SHP77 treated with DMSO at 0.1 percent for 48 hours (cell line): ENCODE results near the gene TYR.
"Not testable (repeated sequence)": the region's sequence is repeated elsewhere in the genome, so short reads cannot be mapped to it uniquely, and the experiment has no call there.

Experiments used
- DNase-seq: peaks from one replicate; lab custom pipeline; 2025; lab: John Stamatoyannopoulos, UW

TYR gene

DNA sequence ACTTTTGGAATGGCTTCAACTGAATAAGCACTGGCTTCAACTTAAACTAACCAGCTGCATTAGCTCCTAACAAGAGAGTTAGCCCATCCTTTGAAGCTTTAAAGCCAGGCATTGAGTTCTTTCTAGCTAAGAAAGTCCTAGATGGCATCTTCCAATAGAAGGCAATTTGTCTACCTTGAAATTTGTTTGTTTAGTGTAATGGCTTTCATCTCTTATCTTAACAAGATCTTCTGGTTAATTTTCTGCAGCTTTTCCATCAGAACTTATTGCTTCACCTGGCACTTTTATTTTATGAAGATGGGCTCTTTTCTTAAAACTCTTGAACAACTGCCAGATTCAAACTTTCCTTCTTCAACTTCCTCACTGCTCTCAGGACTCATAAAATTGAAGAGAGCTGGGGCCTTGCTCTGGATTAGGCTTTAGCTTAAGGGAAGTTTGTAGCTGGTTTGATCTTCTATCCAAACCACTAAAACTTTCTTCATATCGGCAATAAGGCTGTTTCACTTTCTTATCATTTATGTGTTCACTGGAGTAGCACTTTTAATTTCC, 94.9 kb downstream of the TYR start:
- not testable (repeated sequence) for DNase-seq

GRCh38 chr11:89273220-89273619, 95.5 kb downstream of the TYR start:
- not testable (repeated sequence) for DNase-seq

- no peak for DNase-seq
Observed at GRCh38 chr11:89275966-89276365, 98.3 kb downstream of the TYR start.

GRCh38 chr11:89279176-89279575, 101.5 kb downstream of the TYR start:
- no peak for DNase-seq

DNA sequence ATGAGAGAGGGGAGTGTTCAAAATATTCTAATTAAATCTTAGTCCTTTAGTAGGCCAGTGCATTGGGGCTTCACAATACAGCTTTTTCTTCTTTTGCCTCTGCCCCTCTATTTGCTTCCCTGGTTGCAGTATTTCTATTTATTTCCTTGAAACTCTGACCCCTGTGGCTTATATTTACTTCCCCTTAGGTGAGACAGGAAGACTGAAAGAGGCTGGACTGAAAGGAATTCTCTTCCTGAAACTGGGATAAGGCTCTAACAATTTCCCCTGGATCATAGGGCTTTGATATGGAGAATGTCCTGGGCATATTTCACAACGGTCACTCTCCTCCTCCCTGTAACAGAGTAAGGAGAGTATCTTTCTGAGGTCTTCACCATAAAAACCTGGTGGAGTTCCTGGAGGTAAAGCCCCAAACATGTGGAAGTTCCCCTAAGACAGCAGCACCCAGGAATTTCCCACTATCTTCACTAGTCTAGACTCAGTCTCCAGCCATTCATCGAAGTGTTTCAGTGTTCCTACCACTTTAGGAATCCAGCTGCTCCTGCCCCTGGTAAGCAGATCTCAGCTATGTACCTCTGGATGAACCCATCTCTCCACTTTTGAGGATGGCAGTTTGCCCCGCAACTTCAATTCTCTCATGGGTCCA, 103.5 kb downstream of the TYR start:
- DNase-seq = not testable (repeated sequence)

- DNase-seq = not testable (repeated sequence)
Observed at GRCh38 chr11:89286601-89287000, 108.9 kb downstream of the TYR start.

DNA sequence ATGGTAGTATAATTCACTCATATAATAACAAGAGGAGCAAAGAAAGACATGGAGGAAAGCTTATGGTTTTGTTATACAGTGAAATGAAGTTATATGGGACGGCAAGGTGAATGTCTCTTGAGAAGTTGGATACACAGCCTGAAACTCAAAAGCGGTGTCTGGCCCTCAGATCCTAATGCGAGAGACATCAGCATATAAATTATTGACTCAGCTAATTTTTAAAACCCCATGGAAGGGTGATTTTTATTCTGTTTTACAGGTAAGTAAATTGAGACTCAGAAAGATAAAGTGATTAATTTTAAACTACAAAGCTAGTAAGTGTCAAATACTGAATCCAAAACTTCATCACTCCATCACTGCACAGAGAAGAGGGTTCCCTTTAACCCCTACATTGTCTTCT, 110.3 kb downstream of the TYR start:
- DNase-seq = not testable (repeated sequence)

DNA sequence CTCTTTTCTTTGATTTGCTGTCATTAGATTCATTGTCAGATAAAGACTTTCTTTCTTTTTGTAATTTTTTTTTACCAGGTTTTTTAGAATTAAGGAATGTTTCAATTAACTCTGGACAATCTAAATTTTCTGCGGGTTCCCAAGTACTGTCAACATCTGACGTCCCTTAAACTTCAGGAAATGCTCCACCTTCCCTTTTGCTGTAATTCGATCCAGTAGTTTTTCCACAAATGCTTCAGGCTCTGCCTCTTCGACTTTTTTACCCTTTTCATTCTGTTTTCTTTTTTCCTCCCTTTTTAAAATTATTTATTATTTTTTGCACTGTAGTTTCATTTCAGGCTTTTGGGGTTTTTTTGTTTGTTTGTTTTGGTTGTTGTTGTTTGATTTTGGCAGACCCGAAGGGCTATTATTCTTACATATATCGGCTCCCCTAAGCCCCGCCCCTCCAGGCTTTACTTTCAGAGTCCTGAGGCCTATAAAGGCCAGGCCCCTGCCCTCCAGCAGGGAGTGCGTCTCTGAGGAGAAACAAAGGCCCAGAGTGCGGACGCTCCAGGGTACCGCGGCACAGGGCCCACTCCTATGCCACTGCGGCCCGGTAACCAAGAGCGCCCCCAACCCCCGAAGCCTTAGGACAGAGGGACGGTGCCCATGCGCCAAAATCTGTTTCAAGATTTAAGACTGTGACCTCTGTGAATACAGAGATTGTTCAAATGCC, 116.4 kb downstream of the TYR start:
- DNase-seq = no peak

DNA sequence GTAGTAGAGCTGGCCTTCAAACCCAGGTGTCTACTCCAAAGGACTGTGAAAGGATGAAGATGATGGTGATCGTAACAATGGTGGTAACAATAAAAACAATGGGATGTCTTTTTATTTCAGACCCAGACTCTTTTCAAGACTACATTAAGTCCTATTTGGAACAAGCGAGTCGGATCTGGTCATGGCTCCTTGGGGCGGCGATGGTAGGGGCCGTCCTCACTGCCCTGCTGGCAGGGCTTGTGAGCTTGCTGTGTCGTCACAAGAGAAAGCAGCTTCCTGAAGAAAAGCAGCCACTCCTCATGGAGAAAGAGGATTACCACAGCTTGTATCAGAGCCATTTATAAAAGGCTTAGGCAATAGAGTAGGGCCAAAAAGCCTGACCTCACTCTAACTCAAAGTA, 117.3 kb downstream of the TYR start:
- not testable (repeated sequence) for DNase-seq

DNA sequence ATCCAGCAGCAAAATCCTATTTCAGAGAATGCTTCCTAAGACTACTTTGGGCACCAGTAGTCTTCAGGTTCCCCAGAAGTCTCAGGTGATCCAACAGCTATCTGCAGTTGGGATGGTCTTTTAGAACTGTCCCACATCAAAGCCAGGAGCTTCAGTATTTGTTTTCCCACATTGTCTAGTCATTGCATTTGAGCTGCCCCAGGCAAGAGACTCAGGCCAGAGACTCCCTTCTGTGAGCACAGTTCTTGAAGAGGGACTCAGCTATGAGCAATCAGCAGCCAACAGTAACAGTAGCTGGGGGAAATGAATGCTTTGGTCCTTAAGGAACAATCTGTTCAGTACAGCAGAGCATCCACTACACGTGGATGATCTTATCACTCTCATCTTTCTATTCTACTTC, 125.4 kb downstream of the TYR start:
- not testable (repeated sequence) for DNase-seq

DNA sequence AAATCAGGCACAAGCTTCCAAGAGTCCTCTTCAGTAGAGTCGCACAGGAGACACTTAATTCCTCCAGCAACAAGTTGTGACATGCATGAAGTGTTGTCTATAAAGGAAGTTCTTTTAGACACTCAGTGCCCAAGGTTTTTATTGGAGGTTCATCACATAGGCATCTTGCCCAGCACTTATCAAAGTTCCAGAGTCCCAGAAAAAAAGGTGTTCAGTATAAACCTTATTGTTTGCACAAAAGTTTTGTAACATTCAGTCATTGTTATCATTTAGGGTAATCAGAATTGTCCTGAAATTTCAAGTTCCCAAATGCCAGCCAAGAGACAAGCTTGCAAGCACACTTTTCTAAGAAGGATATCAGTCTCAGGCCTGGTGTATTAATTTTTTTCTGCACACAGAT, 130.6 kb downstream of the TYR start:
- not testable (repeated sequence) for DNase-seq

- DNase-seq = not testable (repeated sequence)
Observed at GRCh38 chr11:89309321-89309985, 131.8 kb downstream of the TYR start.

DNA sequence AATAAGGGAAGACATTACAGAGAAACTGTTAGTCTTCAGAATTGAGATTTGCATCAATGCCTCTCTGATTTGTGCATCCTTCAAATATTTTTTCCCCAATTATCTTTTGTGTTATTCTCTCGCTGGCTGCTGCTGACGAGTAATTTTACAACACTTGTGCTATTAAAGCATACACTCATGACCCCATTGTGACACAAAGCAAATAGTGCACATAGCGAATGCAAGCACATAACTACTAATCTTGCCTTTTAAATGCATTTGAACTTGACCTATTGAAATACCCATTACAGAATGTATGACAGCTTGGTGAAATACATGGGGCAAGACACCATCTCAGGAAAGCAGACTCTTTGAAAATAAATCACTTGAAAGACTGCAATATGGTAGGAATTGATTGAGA, 132.9 kb downstream of the TYR start:
- not testable (repeated sequence) for DNase-seq

GRCh38 chr11:89321401-89321800, 143.7 kb downstream of the TYR start:
- no peak for DNase-seq

- DNase-seq = no peak
Observed at GRCh38 chr11:89327885-89328284, 150.2 kb downstream of the TYR start.

DNA sequence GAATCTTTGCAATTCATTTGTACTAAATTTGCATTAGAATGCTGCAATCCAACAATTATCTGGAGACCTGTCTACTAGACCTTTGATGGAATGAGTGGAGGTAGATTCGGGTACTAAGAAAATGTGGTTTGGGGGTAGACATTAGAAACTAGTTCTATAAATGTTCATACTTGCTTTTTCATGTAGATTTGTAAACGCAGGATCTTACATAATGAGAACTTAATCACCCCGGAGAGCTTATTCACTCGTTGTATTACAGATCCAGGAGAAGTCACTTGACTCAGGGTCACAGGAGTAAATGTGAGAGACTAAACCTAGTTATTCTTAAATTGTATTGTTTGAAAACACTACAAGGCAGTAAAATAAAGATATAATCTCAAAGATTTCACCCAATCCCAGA, 154.3 kb downstream of the TYR start:
- DNase-seq = not testable (repeated sequence)

DNA sequence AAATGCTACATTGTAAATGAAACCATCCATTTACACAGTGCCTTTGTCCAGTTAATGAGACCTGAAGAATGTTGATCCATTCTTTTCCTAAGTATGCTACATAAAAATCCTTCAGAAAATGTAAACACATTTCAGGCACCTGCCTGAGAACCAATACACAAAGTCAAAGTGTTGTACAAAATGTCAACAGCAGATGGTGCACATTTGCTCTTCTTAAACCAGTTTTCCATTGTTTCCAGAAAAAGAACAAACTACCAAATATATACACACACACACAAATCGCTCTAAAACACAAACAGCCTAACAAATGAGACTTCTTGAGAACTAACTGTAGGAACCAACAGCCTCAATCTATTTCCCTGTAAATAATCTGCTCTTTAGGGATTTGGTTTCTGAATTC, 156.0 kb downstream of the TYR start:
- not testable (repeated sequence) for DNase-seq

- DNase-seq = not testable (repeated sequence)
Observed at GRCh38 chr11:89337100-89337650, 159.5 kb downstream of the TYR start.

GRCh38 chr11:89338073-89338472, 160.4 kb downstream of the TYR start:
- not testable (repeated sequence) for DNase-seq

DNA sequence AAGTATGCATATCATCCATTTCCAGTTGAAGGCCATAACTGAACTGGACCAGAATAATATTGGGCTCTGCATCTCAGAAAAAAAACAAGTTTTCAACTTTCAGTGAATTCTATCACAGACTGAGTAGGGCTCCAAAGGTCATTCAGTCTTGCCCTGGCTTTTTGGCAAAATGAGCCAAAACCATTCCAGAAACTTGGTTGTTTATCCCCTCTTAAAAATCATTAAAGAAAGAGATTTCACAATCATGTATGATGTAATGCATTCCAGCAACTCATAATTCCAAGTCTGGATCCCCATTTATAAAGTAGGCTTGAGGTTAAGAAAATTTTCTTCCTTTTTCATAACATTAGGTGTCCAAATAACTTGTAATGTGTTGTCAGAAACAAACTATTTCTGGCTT, 162.8 kb downstream of the TYR start:
- DNase-seq = not testable (repeated sequence)

GRCh38 chr11:89342880-89343572, 165.4 kb downstream of the TYR start:
- DNase-seq = not testable (repeated sequence)
